Hepatocyte (in vitro differentiated cells): ENCODE results near the gene TNFRSF1A. TPM values are rescaled to one million over a fixed set of nuclear protein-coding genes. Genes with fewer than 3 reads are reported as not detected.

ENCODE experiments used
- DNase-seq: peaks from one replicate; pipeline ENCODE4 v3.0.0-alpha.2; 2016; ENCODE audit warnings: low spot score
- H2AFZ ChIP-seq: fragments of 200-600 bp; sonication (generic); 2 replicates; pipeline ENCODE4 v1.6.0; 2016; ENCODE audit warnings: antibody characterized with exemption, mild to moderate bottlenecking
- H3K27ac ChIP-seq: fragments of 200-600 bp; sonication (generic); 2 replicates; pipeline ENCODE4 v1.5.1; 2016; ENCODE audit warnings: mild to moderate bottlenecking
- H3K27me3 ChIP-seq: fragments of 200-600 bp; sonication (generic); 2 replicates; pipeline ENCODE4 v1.6.1; 2016
- H3K36me3 ChIP-seq: fragments of 200-600 bp; sonication (generic); replicated peaks from 2 replicates; pipeline ENCODE4 v1.5.1; 2016; ENCODE audit warnings: low read depth; ENCODE audit not compliant: insufficient read depth
- H3K4me1 ChIP-seq: fragments of 200-600 bp; sonication (generic); 2 replicates; pipeline ENCODE4 v1.5.1; 2016; ENCODE audit warnings: mild to moderate bottlenecking, moderate library complexity; ENCODE audit not compliant: insufficient read depth
- H3K4me2 ChIP-seq: fragments of 200-600 bp; sonication (generic); 2 replicates; pipeline ENCODE4 v1.6.0; 2016
- H3K4me3 ChIP-seq: fragments of 200-600 bp; sonication (generic); 2 replicates; pipeline ENCODE4 v1.5.1; 2016; ENCODE audit warnings: mild to moderate bottlenecking
- H3K79me2 ChIP-seq: fragments of 200-600 bp; sonication (generic); 2 replicates; pipeline ENCODE4 v1.6.0; 2017; ENCODE audit warnings: mild to moderate bottlenecking
- H3K9me2 ChIP-seq: fragments of 200-600 bp; sonication (generic); replicated peaks from 2 replicates; pipeline ENCODE4 v1.6.0; 2017; ENCODE audit warnings: mild to moderate bottlenecking; ENCODE audit not compliant: insufficient read depth
- H3K9me3 ChIP-seq: fragments of 200-600 bp; sonication (generic); 2 replicates; pipeline ENCODE4 v1.5.1; 2016; ENCODE audit warnings: low read depth, mild to moderate bottlenecking
- H4K20me1 ChIP-seq: fragments of 200-600 bp; sonication (generic); 2 replicates; pipeline ENCODE4 v1.6.0; 2016; ENCODE audit warnings: mild to moderate bottlenecking; ENCODE audit not compliant: insufficient read depth, poor library complexity, severe bottlenecking
- CTCF ChIP-seq: fragments of 200-600 bp; sonication (generic); IDR thresholded peaks from 2 replicates; pipeline ENCODE4 v1.5.1; 2016; ENCODE audit warnings: antibody characterized with exemption, mild to moderate bottlenecking; ENCODE audit not compliant: poor library complexity
- EZH2 ChIP-seq: fragments of 200-600 bp; sonication (generic); IDR thresholded peaks from 2 replicates; pipeline ENCODE4 v1.6.1; 2016; ENCODE audit warnings: antibody characterized with exemption, mild to moderate bottlenecking, borderline replicate concordance
- EZH2phosphoT487 ChIP-seq: fragments of 200-600 bp; sonication (generic); IDR thresholded peaks from one replicate; pipeline ENCODE4 v1.6.1; 2018; ENCODE audit warnings: antibody characterized with exemption, mild to moderate bottlenecking, low read depth, moderate library complexity; ENCODE audit not compliant: unreplicated experiment, severe bottlenecking
- WGBS: methylation state at CpG from one replicate; pipeline ENCODE4 v1.1.6; 2016; ENCODE audit warnings: low lambda C conversion rate; ENCODE audit errors: missing lambda C conversion rate; 5-methylcytosine and 5-hydroxymethylcytosine counted together
- polyA plus RNA-seq: library from polyadenylated mRNA; unstranded; fragments of >200 nt; fragmentation: Nextera tagmentation; extraction: Ambion mirVana; gene quantifications from 2 replicates; pipeline ENCODE4 v1.2.1, GENCODE V29; 2016
- total RNA-seq: library from RNA; depleted of rRNA; stranded (reverse); fragments of >200 nt; gene quantifications from 2 replicates; pipeline ENCODE4 v1.2.3, GENCODE V29; 2014

Gene TNFRSF1A
- total and polyA plus RNA-seq, 2 experiments from 2014 or later: 147 to 168 TPM

DNA sequence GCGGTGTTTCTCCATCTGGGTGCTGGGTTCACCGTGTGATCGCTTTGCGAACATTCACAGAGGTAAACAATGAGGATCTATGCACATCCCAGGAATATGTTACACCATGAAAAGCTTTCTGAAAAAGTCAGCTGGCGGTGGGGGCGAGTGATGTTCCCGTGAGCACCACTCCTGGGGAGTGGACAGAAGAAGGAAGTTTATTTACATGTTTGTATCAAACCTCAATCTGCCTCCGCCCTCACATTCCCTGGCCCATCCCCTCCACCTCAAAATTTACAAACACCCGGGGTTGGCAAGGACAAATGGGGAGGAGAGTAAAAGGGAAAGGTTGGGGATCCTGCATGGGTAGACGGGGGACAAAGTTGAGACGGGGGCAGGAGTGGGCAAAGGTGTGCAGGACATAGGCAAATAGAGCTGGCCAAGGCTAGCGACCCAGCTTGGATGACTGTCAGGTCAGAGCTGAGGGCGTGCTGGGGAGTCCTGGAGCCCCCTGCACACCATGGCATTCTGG is 6.9 kb downstream of the TNFRSF1A start:
- H3K27ac ChIP-seq: peak overlapping the region; percentile 99
- no peaks in the 10 kb centered on the region for H3K27me3 ChIP-seq
- H3K4me2 ChIP-seq: peak overlapping the region; percentile 82
- H3K4me1 ChIP-seq: peaks cover 48% of the 10 kb centered on the region
- peaks cover 20% of the 10 kb centered on the region for H4K20me1 ChIP-seq
- DNase-seq: no peak
- H3K9me2 ChIP-seq: no peaks in the 10 kb centered on the region
- no peaks in the 10 kb centered on the region for H3K9me3 ChIP-seq
- TF ChIP-seq EZH2phosphoT487 (no peak), EZH2 (no peak), CTCF (no peak)
- peaks cover 75% of the 10 kb centered on the region for H3K79me2 ChIP-seq
- no peak overlapping the region for H2AFZ ChIP-seq
- H3K36me3 ChIP-seq: peaks cover 4% of the 10 kb centered on the region
- no peak overlapping the region for H3K4me3 ChIP-seq
- 50% methylated on average over 13 of the region's 13 CpGs for WGBS

- Histone ChIP-seq H3K4me1 (peaks cover 46% of the 10 kb centered on the region), H4K20me1 (peaks cover 16% of the 10 kb centered on the region), H3K9me2 (no peaks in the 10 kb centered on the region), H3K36me3 (peaks cover 4% of the 10 kb centered on the region), H2AFZ (no peak overlapping the region), H3K27me3 (no peaks in the 10 kb centered on the region), H3K9me3 (no peaks in the 10 kb centered on the region), H3K4me2 (peak overlapping the region; percentile 82), H3K79me2 (peaks cover 69% of the 10 kb centered on the region), H3K27ac (peak overlapping the region; percentile 99), H3K4me3 (no peak overlapping the region)
- TF ChIP-seq CTCF (no peak), EZH2 (no peak), EZH2phosphoT487 (no peak)
- WGBS: 76% methylated on average over 5 of the region's 5 CpGs
- no peak for DNase-seq
These were observed 7.5 kb downstream of the TNFRSF1A start for GRCh38 chr12:6334359-6334758.

- Histone ChIP-seq H3K4me2 (no peak overlapping the region), H2AFZ (no peak overlapping the region), H4K20me1 (peaks cover 10% of the 10 kb centered on the region), H3K27me3 (no peaks in the 10 kb centered on the region), H3K4me1 (peaks cover 38% of the 10 kb centered on the region), H3K36me3 (peaks cover 9% of the 10 kb centered on the region), H3K9me2 (no peaks in the 10 kb centered on the region), H3K27ac (peak overlapping the region; percentile 99), H3K4me3 (no peak overlapping the region), H3K79me2 (peaks cover 61% of the 10 kb centered on the region), H3K9me3 (no peaks in the 10 kb centered on the region)
- 94% methylated on average over 9 of the region's 9 CpGs for WGBS
- TF ChIP-seq CTCF (no peak), EZH2phosphoT487 (no peak), EZH2 (no peak)
- no peak for DNase-seq
These were observed 8.3 kb downstream of the TNFRSF1A start for GRCh38 chr12:6333566-6333965.
